Measurements from ENCODE around the gene CCBE1.
"Not testable (repeated sequence)": the region's sequence is repeated elsewhere in the genome, so short reads cannot be mapped to it uniquely, and the experiment has no call there.

CCBE1 gene

GRCh38 chr18:59675346-59675745, 21.9 kb downstream of the CCBE1 start:
- DNase-seq: no peak

- DNase-seq: no peak
Observed at GRCh38 chr18:59674903-59675270, 22.3 kb downstream of the CCBE1 start.

GRCh38 chr18:59674186-59674902, 22.9 kb downstream of the CCBE1 start:
- DNase-seq: no peak

- DNase-seq: no peak
Observed at GRCh38 chr18:59672235-59672711, 24.9 kb downstream of the CCBE1 start.

GRCh38 chr18:59671551-59671950, 25.7 kb downstream of the CCBE1 start:
- no peak for DNase-seq

GRCh38 chr18:59669872-59670657, 27.2 kb downstream of the CCBE1 start:
- no peak for DNase-seq

- DNase-seq: no peak
Observed at GRCh38 chr18:59667488-59667887, 29.7 kb downstream of the CCBE1 start.

- DNase-seq: not testable (repeated sequence)
Observed at GRCh38 chr18:59666007-59666402, 31.2 kb downstream of the CCBE1 start.

- no peak for DNase-seq
Observed at GRCh38 chr18:59665057-59666006, 31.9 kb downstream of the CCBE1 start.

GRCh38 chr18:59664329-59664728, 32.9 kb downstream of the CCBE1 start:
- DNase-seq: no peak

- DNase-seq: no peak
Observed at GRCh38 chr18:59663096-59663495, 34.1 kb downstream of the CCBE1 start.

- no peak for DNase-seq
Observed at GRCh38 chr18:59661891-59662701, 35.1 kb downstream of the CCBE1 start.

- no peak for DNase-seq
Observed at GRCh38 chr18:59660786-59661743, 36.2 kb downstream of the CCBE1 start.

- no peak for DNase-seq
Observed at GRCh38 chr18:59660366-59660765, 36.9 kb downstream of the CCBE1 start.

GRCh38 chr18:59659508-59660170, 37.6 kb downstream of the CCBE1 start:
- DNase-seq: no peak

GRCh38 chr18:59658941-59659340, 38.3 kb downstream of the CCBE1 start:
- no peak for DNase-seq

- DNase-seq: no peak
Observed at GRCh38 chr18:59657012-59657411, 40.2 kb downstream of the CCBE1 start.

GRCh38 chr18:59656373-59656887, 40.8 kb downstream of the CCBE1 start:
- no peak for DNase-seq

- no peak for DNase-seq
Observed at GRCh38 chr18:59655676-59656075, 41.5 kb downstream of the CCBE1 start.

GRCh38 chr18:59651071-59651470, 46.2 kb downstream of the CCBE1 start:
- DNase-seq: no peak

Measured in activated T-cell treated with anti-CD3 and anti-CD28 coated beads for 4 hours (primary cell).